Right lobe of liver (tissue), 4 donors: ENCODE data around the gene RBMS2.

Experiments
- CTCF ChIP-seq, 4 donors: fragments of 200-600 bp in 3 of 4; fragments of 450-650 bp in 1 of 4; IDR thresholded peaks; one replicate each; pipeline versions ENCODE4 v1.5.1 to v1.8.0; 2016 to 2022; ENCODE audit warnings: antibody characterized with exemption in 4 of 4, mild to moderate bottlenecking in 2 of 4
- POLR2A ChIP-seq: fragments of 450-650 bp; IDR thresholded peaks from one replicate; pipeline ENCODE4 v1.6.1; 2017; ENCODE audit warnings: antibody characterized with exemption, mild to moderate bottlenecking
- donor health status: DM: no; HTN: no; CAD: no.
- donor health status: DM: no; HTN: no; CAD: no.
- donor health status: DM: no; HTN: yes; CAD: no.

DNA sequence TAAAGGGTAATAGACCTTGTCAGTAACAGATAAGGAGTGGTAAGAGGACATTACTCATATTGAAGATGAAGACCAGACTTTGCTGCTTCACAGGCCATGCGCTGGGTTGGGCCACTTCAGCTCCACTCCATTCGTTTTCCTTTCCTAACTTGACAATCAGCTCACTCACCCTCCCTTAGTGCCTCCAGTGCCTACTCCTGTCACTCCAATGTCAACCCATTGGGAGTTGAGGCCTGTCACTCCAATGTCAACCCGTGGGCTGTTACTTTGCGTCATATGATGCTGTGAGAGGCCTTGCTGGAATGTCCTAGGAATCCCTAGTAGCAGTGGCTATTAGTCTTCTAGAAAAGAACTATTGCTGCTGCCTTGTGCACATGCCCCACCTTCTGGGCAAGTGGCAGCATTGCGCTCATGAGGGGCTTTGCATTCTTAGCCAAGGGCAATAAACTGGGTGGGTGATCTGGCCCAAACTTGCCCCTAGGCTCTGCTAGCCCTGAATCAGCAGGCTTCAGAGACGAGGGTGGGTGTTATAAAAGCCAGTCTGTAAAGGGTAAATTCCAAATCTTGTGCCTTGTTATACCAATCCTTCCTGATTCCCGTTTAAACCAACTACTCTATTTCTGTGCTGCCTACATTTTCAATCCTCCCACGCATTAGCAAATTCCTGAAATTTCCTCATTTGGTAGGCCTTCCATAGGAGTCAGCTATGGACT, 72.4 kb downstream of the RBMS2 start:
- no peak for TF ChIP-seq POLR2A
- TF ChIP-seq CTCF (IDR thresholded peaks at IDR 0.05) = peak; percentile 57 to 70 (median 68)
